ENCODE measurements around the gene PDLIM4. TPM values are rescaled to one million over a fixed set of nuclear protein-coding genes. Genes with fewer than 3 reads are reported as not detected.
A peak's percentile ranks its signal among the peaks of the same experiment; 100 is the strongest.

The PDLIM4 gene
- total and polyA plus RNA-seq, 8 donors = 0.83 to 10.7 (median 2.7) TPM

DNA sequence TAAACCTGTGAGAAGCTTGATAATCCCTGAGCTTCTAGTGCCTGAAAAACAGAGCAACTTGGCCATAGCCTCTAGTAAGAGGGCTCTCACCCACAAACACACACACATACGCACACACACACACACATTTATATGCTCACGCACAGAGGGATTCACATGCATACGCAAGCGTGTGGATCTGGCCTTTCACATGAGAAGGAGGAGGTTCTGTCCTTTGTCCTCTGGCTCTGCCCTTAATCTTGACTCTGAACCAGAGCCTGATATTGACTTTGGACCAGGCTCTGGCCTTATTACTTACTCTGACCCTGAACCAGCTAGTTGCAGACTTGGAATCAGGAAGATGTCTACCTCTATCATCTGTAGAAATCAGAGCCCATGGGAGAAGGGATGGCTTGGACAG is 19.8 kb upstream of the PDLIM4 start:
- no peaks in the 10 kb centered on the region for H3K36me3 ChIP-seq
- TF ChIP-seq, protein P1, sequence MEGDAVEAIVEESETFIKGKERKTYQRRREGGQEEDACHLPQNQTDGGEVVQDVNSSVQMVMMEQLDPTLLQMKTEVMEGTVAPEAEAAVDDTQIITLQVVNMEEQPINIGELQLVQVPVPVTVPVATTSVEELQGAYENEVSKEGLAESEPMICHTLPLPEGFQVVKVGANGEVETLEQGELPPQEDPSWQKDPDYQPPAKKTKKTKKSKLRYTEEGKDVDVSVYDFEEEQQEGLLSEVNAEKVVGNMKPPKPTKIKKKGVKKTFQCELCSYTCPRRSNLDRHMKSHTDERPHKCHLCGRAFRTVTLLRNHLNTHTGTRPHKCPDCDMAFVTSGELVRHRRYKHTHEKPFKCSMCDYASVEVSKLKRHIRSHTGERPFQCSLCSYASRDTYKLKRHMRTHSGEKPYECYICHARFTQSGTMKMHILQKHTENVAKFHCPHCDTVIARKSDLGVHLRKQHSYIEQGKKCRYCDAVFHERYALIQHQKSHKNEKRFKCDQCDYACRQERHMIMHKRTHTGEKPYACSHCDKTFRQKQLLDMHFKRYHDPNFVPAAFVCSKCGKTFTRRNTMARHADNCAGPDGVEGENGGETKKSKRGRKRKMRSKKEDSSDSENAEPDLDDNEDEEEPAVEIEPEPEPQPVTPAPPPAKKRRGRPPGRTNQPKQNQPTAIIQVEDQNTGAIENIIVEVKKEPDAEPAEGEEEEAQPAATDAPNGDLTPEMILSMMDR (IDR thresholded peaks at IDR 0.05) = no peak
- intact Hi-C loops (cut with DNase I) = loop anchor here in 1 of 3 donors (10.0 kb wide), 1 partner anchor 47 kb away; no protein-coding TSS in a partner anchor

DNA sequence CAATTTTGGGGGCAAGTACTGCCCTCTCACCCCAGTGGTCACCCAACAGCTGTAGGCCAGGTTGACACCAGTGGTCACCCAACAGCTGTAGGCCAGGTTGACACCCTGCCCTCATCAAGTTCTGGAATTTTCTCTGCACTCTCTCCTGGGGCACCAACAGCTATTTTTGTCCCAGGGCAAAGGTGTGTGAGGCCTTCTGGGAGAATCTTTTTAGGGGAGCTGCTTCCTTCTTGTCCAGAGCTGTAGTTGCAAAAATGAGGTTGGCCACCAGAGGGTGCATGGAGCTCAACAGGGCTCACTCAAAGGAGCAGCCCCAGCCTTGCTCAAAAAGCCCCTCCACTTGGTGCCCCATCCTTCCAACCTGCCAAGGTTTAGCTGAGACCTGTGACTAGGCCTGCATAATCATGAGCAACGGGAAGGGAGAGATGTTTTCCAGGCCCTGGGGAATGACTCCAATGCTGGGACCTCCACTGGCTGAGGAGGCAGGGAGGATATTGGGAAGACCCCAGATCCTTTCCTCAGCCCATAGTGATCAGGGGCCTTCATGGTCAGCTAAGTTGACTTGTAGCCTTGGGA is 19.2 kb upstream of the PDLIM4 start:
- intact Hi-C loops (cut with DNase I) = loop anchor here in 1 of 3 donors (10.0 kb wide), 1 partner anchor 47 kb away; no protein-coding TSS in a partner anchor
- DNase-seq (peak in 5 of 6 donors; percentile 61 to 86 (median 78)), FAIRE-seq (no peak), ATAC-seq (peak; percentile 83 to 96 (median 92))
- Histone ChIP-seq H3K4me1 (no peaks in the 10 kb centered on the region), H3K9me3 (no peaks in the 10 kb centered on the region), H3K4me3 (no peak overlapping the region), H3K36me3 (no peaks in the 10 kb centered on the region), H3K27ac (no peak overlapping the region), H3K27me3 (no peaks in the 10 kb centered on the region)
- TF ChIP-seq, protein P1 (IDR thresholded peaks at IDR 0.05) = peak; percentile 48 to 80 (median 71)
- 21 to 27% methylated on average over 1 of the region's 1 CpG for WGBS, 2 donors

More for the DNA sequence above, 19.8 kb upstream of the PDLIM4 start:
- peak in 1 of 6 donors; percentile 7 for DNase-seq
- Histone ChIP-seq H3K27ac (no peak overlapping the region), H3K27me3 (no peaks in the 10 kb centered on the region), H3K9me3 (no peaks in the 10 kb centered on the region), H3K4me3 (no peak overlapping the region), H3K4me1 (no peaks in the 10 kb centered on the region)
- WGBS, 2 donors = 52 to 53% methylated on average over 4 of the region's 4 CpGs
- peak; percentile 13 to 57 (median 36) for ATAC-seq
- FAIRE-seq = no peak

DNA sequence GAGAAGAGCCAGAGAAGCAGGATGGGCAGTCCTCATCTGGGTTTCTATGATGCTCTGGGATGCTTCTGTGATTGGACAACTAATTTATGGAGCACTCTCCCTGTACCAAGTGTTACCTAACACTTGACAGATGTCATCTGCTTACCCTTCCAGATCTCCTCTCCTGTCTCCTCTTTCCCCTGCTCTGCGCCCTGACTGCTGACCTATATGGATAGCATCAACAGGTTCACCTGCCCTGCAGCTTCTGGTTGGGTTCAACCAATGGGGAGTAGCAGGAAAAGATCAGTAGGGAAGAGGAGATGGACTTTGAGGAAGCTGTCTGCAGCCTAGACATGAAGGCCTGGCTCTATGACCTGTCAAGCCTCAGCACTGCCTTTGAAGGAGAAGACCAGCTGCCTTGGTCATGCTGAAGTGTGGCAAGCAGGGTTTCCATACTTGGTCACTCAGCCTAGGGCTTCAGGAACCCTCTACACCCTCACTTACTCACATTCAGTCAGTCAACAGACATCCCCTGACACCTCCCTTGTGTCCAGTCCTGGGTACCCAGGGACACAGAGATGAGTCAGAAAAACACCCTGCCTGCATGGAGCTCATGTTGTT is 18.5 kb upstream of the PDLIM4 start:
- TF ChIP-seq, protein P1 (IDR thresholded peaks at IDR 0.05) = no peak
- FAIRE-seq (no peak), DNase-seq (peak in 1 of 6 donors; percentile 5), ATAC-seq (no peak)
- no peak overlapping the region for H3K4me3 ChIP-seq
- H3K4me1 ChIP-seq = no peaks in the 10 kb centered on the region
- WGBS, 2 donors = 62 to 83% methylated on average over 1 of the region's 1 CpG
- intact Hi-C loops (cut with DNase I) = loop anchor here in 1 of 3 donors (10.0 kb wide), 1 partner anchor 46 kb away; no protein-coding TSS in a partner anchor
- no peaks in the 10 kb centered on the region for H3K9me3 ChIP-seq
- no peaks in the 10 kb centered on the region for H3K27me3 ChIP-seq
- H3K36me3 ChIP-seq = no peaks in the 10 kb centered on the region
- no peak overlapping the region for H3K27ac ChIP-seq

DNA sequence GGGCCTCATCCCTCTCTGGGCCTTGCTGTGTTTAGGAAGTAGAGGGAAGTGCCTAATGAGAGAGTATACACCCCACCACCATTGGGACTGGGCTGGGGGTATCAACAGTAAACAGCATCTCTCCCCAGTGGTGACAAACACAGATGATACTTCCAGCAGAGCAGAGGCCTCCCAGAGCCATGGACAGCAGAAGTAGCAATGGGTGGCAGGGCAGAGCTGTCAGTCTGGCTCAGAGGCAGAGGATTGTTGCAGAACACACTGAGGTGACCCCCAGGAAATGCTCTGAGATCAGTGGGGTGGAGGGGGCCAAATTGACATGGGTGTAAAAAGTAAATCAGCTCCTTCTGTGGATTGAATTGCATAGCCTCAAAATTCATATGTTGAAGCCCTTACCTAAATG is 17.7 kb upstream of the PDLIM4 start:
- FAIRE-seq = no peak
- TF ChIP-seq, protein P1 (IDR thresholded peaks at IDR 0.05) = no peak
- H3K4me1 ChIP-seq = no peaks in the 10 kb centered on the region
- H3K4me3 ChIP-seq = no peak overlapping the region
- H3K27ac ChIP-seq = no peak overlapping the region
- H3K27me3 ChIP-seq = no peaks in the 10 kb centered on the region
- H3K9me3 ChIP-seq = no peaks in the 10 kb centered on the region
- no peak for ATAC-seq
- intact Hi-C loops (cut with DNase I) = loop anchor here in 1 of 3 donors (10.0 kb wide), 1 partner anchor 45 kb away; no protein-coding TSS in a partner anchor
- no peaks in the 10 kb centered on the region for H3K36me3 ChIP-seq
- DNase-seq = peak in 2 of 6 donors; percentile 4 to 8

All from pancreas (tissue), 10 donors.